Right kidney (tissue), 1 donor: ENCODE measurements around the gene PTPRD.
A peak's percentile ranks its signal among the peaks of the same experiment; 100 is the strongest.
"Not testable (repeated sequence)": the region's sequence is repeated elsewhere in the genome, so short reads cannot be mapped to it uniquely, and the experiment has no call there.

ENCODE experiments used
- DNase-seq: peaks from one replicate; pipeline ENCODE4 v3.0.0-alpha.2; 2016

PTPRD gene

DNA sequence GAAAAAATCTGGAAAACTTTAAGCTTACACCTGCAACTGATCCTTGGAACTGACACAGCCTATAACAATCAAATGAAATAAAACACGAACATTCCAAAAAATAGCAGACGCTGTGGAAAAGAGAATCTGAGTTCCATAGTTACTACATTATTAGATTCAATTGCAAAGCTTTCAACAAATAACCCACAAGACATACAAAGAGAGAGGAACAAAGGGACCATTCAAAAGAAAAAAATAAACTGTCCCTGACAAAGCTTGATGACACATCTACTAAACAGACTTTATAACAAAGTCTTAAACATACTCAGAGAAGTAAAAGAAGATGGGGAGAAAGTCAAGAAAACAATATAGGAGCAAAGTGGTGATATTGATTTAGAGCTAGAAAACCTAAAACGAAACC lies 1123.6 kb downstream of the PTPRD start:
- DNase-seq = no peak

DNA sequence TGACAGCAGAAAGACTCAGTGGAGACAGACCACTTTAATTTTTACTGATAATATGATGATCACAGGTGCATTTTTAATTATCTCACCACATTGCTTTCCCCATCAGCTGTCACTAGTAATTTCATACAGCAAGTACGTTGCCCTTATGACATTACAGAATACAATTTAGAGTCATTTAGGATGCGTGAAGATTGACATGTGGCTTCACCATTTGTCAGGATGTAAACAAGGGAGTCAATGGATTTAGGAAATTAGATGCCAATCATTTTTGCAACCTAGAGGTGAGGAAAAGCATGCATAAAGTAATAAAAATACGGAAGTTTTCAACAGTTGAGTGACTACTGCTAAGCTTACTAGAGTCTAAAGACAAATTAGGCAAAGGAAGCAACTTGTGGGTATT lies 1129.6 kb downstream of the PTPRD start:
- no peak for DNase-seq

DNA sequence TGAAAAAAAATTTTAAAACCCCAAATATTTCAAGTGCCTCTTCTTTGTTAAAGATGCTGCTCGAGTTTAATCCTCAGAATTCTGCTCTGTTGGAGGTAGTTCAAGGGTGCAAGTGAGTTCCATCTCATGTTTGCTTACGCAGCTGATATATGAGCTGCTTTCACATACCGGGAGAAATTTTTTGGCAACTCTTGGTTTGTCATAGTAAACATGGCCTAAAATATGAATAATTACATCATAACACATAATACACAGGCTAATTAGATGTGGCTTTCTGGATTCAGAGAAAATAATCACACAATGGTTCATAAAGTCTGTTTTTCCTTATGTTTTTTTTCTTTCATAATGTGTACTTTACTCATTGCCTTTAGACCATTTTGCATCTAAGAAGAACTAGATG lies 1134.1 kb downstream of the PTPRD start:
- DNase-seq = no peak

DNA sequence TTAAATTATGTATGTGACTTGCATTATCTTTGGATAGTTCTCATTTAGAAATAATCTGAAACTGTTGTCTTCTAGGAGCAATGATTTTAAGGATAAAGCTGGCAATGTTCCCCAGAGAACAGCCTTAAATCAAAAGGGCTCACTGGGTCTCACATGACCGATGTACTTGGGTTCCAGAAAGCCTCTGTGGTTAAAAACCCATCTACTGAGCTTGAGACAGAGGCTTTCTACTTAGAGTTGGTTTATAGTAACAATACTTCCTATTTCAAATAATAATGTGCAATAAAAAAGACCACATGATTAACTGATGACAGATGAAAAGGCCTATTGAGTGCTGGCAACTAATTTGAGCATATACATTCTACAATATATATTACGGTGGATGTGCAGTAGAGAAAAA lies 1143.5 kb downstream of the PTPRD start:
- DNase-seq = no peak

DNA sequence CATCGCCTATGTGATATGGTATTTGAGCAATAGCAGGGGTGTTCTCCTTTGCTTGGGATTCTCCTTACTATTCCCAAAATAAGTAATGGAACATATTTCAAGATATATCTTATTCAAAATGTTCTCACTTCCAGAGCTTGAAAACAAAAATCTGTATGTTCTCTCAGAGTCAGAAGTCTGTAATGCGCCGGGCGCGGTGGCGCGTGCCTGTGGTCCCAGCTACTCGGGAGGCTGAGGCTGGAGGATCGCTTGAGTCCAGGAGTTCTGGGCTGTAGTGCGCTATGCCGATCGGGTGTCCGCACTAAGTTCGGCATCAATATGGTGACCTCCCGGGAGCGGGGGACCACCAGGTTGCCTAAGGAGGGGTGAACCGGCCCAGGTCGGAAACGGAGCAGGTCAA lies 1170.9 kb downstream of the PTPRD start:
- DNase-seq = not testable (repeated sequence)

DNA sequence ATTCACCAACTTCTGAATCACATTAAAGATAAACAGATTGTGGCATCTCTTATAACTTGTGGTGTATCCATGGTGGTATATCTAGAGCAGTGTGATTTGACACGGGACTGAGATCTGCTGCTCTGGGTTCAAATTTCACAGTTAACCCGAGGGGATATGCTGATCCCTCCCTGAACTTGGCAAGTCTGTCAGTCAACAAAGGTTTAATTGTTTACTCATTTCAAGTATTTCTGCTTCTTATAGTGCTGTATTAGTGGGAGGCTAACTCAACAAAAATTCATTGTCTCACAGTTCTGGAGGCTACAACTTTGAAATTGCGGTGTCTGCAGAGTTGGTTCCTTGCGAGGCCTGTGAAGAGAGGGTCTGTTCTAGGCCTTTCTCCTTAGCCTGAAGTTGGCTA lies 1175.2 kb downstream of the PTPRD start:
- no peak for DNase-seq

DNA sequence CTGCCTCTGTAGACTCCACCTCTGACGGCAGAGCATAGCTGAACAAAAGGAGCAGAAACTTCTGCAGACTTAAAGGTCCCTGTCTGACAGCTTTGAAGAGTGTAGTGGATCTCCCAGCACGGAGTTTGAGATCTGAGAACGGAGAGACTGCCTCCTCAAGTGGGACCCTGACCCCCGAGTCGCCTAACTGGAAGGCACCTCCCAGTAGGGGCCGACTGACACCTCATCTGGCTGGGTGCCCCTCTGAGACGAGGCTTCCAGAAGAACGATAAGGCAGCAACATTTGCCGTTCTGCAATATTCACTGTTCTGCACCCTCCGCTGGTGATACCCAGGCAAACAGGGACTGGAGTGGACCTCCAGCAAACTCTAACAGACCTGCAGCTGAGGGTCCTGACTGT lies 1186.3 kb downstream of the PTPRD start:
- DNase-seq = not testable (repeated sequence)

DNA sequence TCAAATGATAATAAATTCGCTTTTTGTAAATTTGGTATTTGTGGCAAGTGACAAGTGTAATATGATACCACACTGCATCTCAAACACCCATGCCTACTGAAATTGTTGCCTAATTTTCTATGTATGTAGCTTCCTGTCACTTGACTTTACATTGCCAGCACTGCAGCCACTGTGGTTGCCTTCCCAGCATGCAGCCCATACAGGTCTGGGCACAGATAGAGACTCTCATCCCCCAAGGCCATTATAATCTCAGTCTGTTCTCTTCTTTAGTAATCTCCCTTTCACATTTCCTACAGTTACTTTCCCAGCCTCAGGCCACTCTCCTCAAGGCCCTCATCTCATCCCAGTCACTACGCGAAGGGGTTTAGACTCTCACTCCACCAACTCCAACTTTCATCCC lies 1200.6 kb downstream of the PTPRD start:
- no peak for DNase-seq

DNA sequence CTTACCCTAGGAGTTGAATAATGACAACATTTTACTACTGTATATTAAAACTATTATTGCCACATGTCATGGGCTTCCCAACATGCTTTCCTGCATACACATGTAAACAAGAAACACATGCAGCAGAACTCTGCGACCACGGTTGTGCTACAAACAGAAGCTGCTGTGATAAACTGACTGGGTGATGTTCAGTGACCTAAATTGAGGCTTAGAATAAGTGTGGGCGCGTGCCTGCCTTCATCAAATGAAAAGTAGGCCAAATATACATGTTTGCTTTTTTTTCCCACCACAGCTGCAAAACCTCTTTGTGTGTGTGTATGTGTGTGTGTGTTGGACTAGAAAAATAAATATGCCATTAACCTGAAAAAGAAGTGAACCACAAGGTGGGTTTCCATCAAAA lies 1202.1 kb downstream of the PTPRD start:
- no peak for DNase-seq

DNA sequence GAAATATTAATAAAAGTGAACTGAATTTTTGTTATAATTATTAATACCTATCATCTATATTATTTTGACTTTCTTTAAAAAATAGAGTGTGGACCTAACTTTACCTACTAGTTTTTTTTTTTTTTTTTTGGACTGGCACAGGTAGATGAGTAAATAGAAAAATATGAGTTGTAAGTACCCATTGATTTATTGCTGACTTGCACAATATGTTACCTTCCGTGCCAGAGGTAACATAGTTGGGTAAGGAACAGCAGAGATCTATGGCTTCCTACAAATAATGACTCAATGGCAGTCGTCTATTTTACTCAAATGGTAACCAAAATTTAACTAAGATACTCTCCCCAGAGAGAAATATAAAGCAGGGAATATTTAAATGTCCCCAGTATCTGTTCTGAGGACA lies 1212.8 kb downstream of the PTPRD start:
- no peak for DNase-seq

DNA sequence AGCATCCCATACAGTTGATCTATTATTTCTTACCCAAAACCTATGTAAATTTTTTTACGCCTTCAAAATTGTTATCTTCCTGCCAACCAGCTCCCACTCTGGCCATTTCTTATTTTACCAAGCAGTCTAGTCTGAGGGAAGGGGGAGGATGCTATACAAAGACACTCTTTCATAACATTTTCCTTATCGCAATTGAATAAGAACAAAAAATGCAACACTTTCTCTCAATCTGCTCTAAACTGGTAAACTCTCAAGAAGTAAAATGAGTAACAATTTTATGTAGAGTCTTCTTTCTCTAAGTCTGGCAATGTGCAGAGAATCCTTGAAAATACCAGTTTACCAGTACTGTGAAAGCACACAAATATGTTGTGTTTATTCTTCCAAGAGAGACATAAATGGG lies 1216.3 kb downstream of the PTPRD start:
- DNase-seq = no peak

DNA sequence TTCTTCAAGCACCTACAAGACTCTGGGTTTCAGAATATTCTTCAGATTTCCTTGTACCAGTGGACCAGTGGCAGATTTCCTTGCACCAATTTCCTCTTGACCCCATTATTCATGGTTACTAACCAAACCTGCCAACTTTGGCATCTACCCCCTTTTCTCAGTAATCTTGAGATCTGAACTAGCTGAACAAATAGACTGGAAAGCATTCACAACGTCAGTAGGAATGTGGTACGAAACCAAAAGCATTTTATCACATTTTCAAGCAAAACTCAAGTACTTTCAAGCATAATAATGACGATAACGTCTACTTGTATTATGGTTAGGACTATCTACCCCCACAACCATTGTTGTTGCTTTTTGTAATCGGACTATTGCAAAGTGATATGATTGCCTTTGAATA lies 1217.3 kb downstream of the PTPRD start:
- DNase-seq = no peak

DNA sequence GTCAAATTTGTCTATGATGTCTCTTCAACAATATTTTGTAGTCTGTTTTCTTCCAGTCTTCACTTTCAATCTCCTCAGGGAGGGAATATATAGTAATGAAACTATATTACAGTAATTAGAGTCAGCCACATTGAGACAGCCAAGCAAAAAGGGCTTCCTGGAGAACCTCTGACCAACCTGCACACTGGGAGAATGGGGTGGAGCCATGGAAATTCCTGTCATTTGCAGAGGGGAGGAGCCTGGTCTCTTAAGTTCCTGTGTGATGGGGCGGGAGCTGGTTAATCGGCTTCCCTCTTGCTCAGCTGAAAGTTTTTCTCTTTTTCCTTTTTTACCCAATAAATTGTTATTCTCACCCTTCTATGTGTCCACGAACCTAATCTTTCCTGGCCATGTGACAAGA lies 1220.0 kb downstream of the PTPRD start:
- DNase-seq = no peak

DNA sequence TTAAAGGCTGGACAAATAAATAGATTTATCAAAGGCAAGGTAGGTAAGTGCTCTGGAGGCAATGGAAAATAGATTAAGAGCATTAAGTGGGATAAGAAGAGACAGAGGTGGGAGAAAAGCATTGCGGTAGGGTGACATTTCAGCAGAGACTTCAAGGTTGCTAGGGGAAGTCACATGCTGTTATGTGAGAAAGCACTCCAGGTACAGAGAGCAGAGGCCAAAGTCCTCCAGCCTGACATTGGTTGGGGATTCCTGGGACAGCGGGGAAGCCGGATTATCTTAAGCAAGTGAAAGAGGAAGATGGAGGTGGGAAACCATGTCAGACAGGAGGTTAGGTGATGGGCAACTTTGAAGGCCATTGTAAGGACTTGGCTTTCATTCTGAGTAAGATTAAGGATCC lies 1222.9 kb downstream of the PTPRD start:
- no peak for DNase-seq

DNA sequence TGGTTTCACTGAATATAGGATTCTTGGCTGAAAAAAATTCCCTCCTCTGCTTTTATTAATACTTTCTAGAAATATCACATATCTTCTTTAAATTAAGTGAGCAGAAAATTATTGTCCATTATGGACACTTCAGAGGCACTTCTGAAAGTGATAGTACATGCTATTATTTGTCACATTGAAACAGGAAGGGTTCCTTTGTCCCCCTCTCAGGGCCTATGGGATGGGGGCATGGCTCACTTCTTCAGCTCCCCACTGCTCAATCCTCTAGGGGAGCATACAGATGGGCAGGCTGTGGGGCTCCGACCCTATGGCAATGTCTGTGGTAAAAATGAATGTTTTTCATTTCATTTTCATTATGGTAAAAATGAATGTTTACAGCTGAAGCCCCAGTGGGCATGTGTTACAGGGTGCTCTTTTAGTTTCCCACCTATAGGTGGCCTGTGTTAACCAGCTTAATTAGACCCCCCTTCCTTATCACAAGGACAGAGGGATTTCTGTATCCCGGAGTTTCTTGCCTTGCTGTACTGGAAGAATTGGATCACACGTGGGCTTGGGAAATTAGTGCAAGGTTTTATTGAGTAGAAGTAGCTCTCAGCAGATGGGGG lies 1225.2 kb downstream of the PTPRD start:
- no peak for DNase-seq

DNA sequence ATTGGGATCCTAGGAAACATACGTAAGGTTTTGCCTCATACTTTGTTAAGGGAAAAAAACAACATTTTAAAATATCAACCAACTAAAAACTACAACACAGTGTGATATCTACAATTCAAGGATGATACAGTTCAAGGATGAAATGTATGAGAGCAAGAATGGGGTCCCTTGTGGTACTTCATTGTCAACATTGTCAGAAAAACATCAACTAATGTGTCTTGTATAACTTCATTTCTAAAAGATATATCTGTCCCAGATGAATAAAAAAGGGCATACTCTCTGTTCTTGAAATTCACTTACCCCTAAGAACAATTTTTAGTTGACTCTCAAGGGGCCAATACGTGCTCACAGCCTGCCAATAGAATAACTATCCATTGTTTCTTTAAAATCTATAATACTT lies 1250.5 kb downstream of the PTPRD start:
- no peak for DNase-seq

DNA sequence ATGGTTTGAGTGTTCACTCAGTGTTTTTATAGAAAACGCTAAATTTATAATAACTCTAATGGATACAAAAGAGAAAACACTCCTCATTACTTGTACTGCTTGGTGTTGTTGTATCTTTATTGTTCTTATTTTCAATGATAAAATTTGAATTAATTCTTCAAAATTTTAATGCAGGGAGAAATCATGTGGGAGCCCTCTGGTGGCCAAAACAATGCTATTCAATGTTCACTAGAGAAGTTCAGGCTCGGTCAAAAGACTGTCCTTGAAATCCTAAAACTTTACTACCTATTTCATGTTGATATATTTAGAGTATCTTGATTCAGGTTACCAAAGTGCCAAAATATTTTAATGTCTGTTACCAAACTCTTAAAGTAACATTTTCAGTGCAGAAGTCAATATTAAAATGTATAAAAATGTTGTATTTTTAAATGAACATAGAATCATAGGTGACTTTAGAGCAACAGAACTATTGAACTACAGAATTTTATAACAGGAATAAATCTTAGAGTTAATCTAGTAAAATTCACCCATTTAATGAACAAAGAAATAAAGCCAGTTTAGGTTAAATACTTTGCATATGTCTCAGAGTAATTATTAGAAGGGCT lies 1259.8 kb downstream of the PTPRD start:
- DNase-seq = peak; percentile 4

DNA sequence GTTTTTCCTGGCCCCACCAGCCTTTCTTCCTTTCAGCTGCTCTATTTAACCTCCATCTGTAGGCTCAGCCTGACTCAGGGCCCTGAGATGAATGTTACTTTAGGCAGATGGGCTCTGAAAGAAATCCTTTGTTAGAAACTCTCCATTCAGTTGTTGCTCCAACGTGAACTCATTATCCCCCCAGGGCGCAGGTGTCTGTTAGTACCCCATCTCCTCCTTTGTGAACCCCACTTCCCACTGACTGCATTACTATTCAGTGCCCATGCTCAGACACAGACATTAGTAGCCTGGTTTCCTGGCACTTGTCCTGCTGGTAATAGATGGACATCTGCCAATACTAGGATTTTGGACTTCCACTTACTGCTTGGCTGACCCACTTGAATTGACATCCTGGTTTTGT lies 1271.6 kb downstream of the PTPRD start:
- DNase-seq = no peak

DNA sequence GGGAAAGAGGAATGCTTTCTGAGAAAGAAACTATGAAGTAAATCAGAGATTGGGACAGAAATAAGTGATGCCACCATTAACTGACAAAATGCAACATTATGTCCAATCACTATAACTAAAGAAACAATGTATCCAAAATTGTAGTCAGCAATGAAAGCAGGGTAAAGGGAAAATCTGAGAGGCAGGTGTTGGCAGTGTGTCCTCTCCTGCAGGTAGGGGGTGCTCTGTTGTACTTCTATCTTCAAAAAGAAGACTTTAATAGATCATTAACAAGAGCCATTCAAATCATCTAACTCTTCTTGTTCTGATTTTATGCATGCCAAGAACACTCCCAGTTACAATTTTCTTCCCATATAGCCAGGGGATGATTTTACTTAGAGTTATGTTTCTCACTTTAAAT lies 1275.7 kb downstream of the PTPRD start:
- DNase-seq = no peak

DNA sequence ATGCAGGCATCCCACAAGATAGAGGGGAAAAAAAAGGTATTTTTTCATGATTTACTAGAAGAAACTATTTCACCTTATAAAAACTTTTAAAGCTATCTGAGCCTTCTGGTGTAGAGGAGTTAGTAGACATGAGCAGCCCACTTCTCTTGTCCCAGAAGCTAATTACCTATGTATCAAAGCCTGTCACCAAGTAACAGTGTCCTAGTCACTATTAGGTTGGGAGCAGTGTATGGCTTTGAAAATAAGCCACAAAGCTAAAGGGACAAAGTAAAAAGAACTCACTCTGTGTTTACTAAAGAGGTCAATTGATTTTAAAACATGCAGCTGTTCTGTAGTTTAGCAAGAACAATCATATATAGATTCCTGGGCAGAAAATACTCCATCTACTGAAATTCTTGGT lies 1286.1 kb downstream of the PTPRD start:
- DNase-seq = no peak

DNA sequence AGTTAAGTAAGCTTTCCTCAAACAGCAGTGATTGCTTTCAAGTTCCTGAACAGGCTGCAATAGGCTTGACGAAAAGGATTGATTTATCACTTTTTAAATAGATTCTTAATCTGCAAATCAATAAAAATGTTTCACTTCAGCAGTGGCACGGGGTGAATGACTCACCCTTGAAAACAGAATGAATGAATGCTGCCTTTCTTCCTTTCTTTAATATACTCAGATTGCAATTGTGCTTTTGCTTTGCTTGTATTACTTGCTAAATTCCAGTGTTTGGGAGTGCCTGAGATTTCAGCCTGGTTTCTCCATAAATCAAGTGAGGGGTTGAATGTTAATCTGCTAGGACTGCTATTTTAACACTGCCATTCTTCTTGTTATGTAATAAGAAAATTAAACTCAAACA lies 1293.8 kb downstream of the PTPRD start:
- DNase-seq = no peak

DNA sequence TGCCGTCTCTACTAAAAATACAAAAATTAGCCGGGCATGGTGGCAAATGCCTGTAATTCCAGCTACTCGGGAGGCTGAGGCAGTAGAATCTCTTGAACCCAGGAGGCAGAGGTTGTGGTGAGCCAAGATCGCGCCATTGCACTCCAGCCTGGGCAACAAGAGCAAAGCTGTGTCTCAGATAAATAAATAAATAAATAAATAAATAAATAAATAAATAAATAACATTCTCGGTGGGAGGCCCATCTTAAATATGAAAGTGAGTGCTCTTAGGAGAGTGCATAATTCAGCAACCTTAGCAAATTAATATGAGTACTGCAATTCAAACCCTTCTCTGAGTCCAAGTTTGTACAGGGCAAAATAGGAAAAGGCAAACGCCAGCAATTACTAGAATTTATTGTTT lies 1302.1 kb downstream of the PTPRD start:
- DNase-seq = not testable (repeated sequence)

DNA sequence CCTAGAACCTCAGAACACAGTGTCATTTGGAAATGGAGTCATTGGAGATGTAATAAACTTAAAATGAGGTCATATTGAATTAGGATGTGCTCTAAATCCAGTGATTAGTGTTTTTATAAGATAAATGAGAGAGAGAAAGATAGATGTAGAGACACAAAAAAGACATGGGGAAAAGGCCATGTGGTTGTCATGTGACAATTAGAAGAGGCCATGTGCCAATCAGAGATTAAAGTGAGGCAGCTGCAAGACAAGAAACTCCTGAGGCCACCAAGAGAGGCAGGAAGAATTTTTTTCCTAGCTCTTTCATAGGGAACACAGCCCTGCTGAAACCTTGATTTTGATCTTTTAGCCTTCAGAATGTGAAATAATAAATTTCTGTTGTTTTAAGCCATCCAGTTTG lies 1307.2 kb downstream of the PTPRD start:
- DNase-seq = no peak

DNA sequence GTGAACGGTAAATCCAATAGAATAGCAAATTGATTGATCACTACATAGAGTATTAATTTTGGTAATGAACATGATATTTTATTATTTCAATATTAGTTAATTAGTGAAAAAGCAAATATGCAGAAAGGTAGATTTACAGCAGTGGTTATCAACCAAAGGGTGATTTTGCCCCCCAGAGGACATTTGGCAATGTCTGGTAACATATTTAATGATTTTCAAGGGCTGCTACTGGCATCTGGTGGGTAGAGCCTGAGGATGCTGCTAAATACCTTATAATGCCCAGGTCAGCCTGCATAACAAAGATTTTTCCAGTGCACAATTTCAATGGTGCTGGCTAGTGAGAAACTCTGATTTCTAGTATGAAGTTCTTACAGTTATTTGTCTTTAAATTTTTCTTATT lies 1313.7 kb downstream of the PTPRD start:
- DNase-seq = no peak

DNA sequence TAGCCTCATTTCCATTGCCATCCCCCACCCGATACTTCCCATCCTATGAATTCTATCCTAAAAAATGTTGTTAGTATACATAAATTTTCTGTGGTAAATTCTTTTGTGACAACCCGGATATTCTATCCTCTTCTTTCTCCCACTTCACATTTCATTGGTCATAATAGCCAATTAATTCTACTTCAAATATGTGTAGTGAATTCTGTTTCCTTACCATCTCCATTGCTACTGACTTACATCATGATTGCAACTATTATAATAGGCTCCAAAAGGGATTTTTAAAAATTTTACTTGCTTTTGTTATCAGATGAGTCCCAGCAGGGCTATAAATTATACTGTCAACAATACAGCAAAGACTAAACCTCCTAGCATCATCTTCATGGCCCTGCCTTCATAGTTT lies 1326.8 kb downstream of the PTPRD start:
- DNase-seq = no peak
